H4 (cell line): ENCODE measurements around the gene HAPLN2. TPM values are rescaled to one million over a fixed set of nuclear protein-coding genes. Genes with fewer than 3 reads are reported as not detected.
"Not testable (repeated sequence)": the region's sequence is repeated elsewhere in the genome, so short reads cannot be mapped to it uniquely, and the experiment has no call there.

ENCODE experiments used
- DNase-seq: peaks from one replicate; pipeline ENCODE4 v3.0.0-alpha.2; 2015; ENCODE audit warnings: low spot score
- total RNA-seq: library from RNA; depleted of rRNA; stranded (reverse); fragments of >200 nt; shearing (Covaris generic); gene quantifications from 2 replicates; pipeline ENCODE4 v1.2.3, GENCODE V29; 2014

HAPLN2 gene
- total RNA-seq, 1 experiment from 2014 or later, result not detected

- no peak for DNase-seq
These were observed 354 bp downstream of the HAPLN2 start for GRCh38 chr1:156619582-156619955.

- no peak for DNase-seq
These were observed 3.5 kb downstream of the HAPLN2 start for GRCh38 chr1:156622581-156623297.

GRCh38 chr1:156623946-156624813, 5.0 kb downstream of the HAPLN2 start:
- no peak for DNase-seq

- DNase-seq, result no peak
These were observed 5.7 kb downstream of the HAPLN2 start for GRCh38 chr1:156624814-156625435.

GRCh38 chr1:156625436-156626078, 6.3 kb downstream of the HAPLN2 start:
- no peak for DNase-seq

GRCh38 chr1:156626079-156626438, 6.8 kb downstream of the HAPLN2 start:
- DNase-seq, result no peak

GRCh38 chr1:156627313-156627880, 8.2 kb downstream of the HAPLN2 start:
- peak; percentile 46 for DNase-seq

- DNase-seq, result no peak
These were observed 10.7 kb downstream of the HAPLN2 start for GRCh38 chr1:156629823-156630449.

- not testable (repeated sequence) for DNase-seq
These were observed 11.9 kb downstream of the HAPLN2 start for GRCh38 chr1:156631152-156631551.

- DNase-seq, result no peak
These were observed 13.1 kb downstream of the HAPLN2 start for GRCh38 chr1:156632355-156632754.

GRCh38 chr1:156638189-156638985, 19.2 kb downstream of the HAPLN2 start:
- DNase-seq, result no peak

- peak; percentile 82 for DNase-seq
These were observed 20.4 kb downstream of the HAPLN2 start for GRCh38 chr1:156639601-156640101.

- no peak for DNase-seq
These were observed 21.9 kb downstream of the HAPLN2 start for GRCh38 chr1:156640842-156641706.

GRCh38 chr1:156641761-156642264, 22.6 kb downstream of the HAPLN2 start, which contains the start of gene BCAN:
Gene BCAN, plus strand, starts transcription at chr1:156642117. Its CDS starts 3,938 bp downstream, at chr1:156646055.
- DNase-seq, result no peak

GRCh38 chr1:156642265-156643048, 23.2 kb downstream of the HAPLN2 start:
- no peak for DNase-seq

GRCh38 chr1:156643049-156643777, 24.0 kb downstream of the HAPLN2 start:
- no peak for DNase-seq

GRCh38 chr1:156643778-156644092, 24.5 kb downstream of the HAPLN2 start:
- DNase-seq, result no peak

GRCh38 chr1:156644146-156644545, 24.9 kb downstream of the HAPLN2 start:
- no peak for DNase-seq
